Endodermal cell (in vitro differentiated cells): ENCODE data around the gene ECI2. TPM values are rescaled to one million over a fixed set of nuclear protein-coding genes. Genes with fewer than 3 reads are reported as not detected.
"Not testable (repeated sequence)": the region's sequence is repeated elsewhere in the genome, so short reads cannot be mapped to it uniquely, and the experiment has no call there.

Experiments
- DNase-seq: peaks from one replicate; pipeline ENCODE4 v3.0.0-alpha.2; 2017
- H3K27ac ChIP-seq: 2 replicates; pipeline ENCODE4 v1.5.1; 2013; ENCODE audit warnings: mild to moderate bottlenecking, low read depth, low read length, moderate library complexity
- H3K27me3 ChIP-seq: 2 replicates; pipeline ENCODE4 v1.6.1; 2013; ENCODE audit warnings: mild to moderate bottlenecking, low read length, moderate library complexity; ENCODE audit not compliant: insufficient read depth, control insufficient read depth, poor library complexity, severe bottlenecking
- H3K36me3 ChIP-seq: 2 replicates; pipeline ENCODE4 v1.7.0; 2013; ENCODE audit warnings: mild to moderate bottlenecking, low read length, moderate library complexity; ENCODE audit not compliant: control insufficient read depth, insufficient read depth
- H3K4me1 ChIP-seq: one replicate; pipeline ENCODE4 v1.7.0; 2013; ENCODE audit warnings: low read length; ENCODE audit not compliant: control insufficient read depth, insufficient read depth
- H3K4me3 ChIP-seq: 2 replicates; pipeline ENCODE4 v1.5.1; 2013; ENCODE audit warnings: mild to moderate bottlenecking, low read length, moderate library complexity
- H3K9ac ChIP-seq: 2 replicates; pipeline ENCODE4 v1.6.1; 2013; ENCODE audit warnings: mild to moderate bottlenecking, low read length, moderate library complexity; ENCODE audit not compliant: poor library complexity, severe bottlenecking; ENCODE audit errors: extremely low read depth
- H3K9me3 ChIP-seq: 2 replicates; pipeline ENCODE4 v1.6.1; 2013; ENCODE audit warnings: mild to moderate bottlenecking, low read length, moderate library complexity; ENCODE audit not compliant: control insufficient read depth
- H3K27ac Mint-ChIP-seq: 2 replicates; pipeline ENCODE4 v1.8.0; 2020; ENCODE audit warnings: mixed read lengths
- H3K27me3 Mint-ChIP-seq: 2 replicates; pipeline ENCODE4 v1.8.0; 2021; ENCODE audit warnings: mild to moderate bottlenecking, mixed read lengths; ENCODE audit not compliant: insufficient read depth
- H3K36me3 Mint-ChIP-seq: 2 replicates; pipeline ENCODE4 v1.8.0; 2020; ENCODE audit warnings: low read depth, mixed read lengths
- H3K4me1 Mint-ChIP-seq: 2 replicates; pipeline ENCODE4 v1.8.0; 2020; ENCODE audit warnings: mixed read lengths
- H3K4me3 Mint-ChIP-seq: 2 replicates; pipeline ENCODE4 v1.8.0; 2020; ENCODE audit warnings: mild to moderate bottlenecking, moderate library complexity, mixed read lengths
- H3K9me3 Mint-ChIP-seq: 2 replicates; pipeline ENCODE4 v1.8.0; 2020; ENCODE audit warnings: mild to moderate bottlenecking, mixed read lengths
- CTCF ChIP-seq: fragments of 200-600 bp; sonication (generic); conservative IDR thresholded peaks from 2 replicates; pipeline ENCODE4 v1.5.0; 2021; ENCODE audit warnings: antibody characterized with exemption, mild to moderate bottlenecking
- WGBS, 2 experiments: methylation state at CpG; one replicate each; pipeline versions ENCODE4 v1.1.5 to v1.1.7; 2013; ENCODE audit warnings: missing lambda C conversion rate in 2 of 2, mixed read lengths in 1 of 2; ENCODE audit not compliant: insufficient coverage in 1 of 2, insufficient read length in 1 of 2; 5-methylcytosine and 5-hydroxymethylcytosine counted together
- total RNA-seq, 2 donors: library from RNA; stranded (reverse); fragmentation: NEBNext Ultra II Directional in 1 of 2; extraction: Animal tissue kit (Norgen Biotek cat#: 25700) in 1 of 2; gene quantifications; 2 replicates in 1 of 2; 3 replicates in 1 of 2; pipeline ENCODE4 v1.2.1, GENCODE V29; 2021

Gene ECI2
- total RNA-seq, 2 donors from 2014 or later: 40.4 to 58.2 TPM

- H3K9me3 ChIP-seq: no peaks in the 10 kb centered on the region
- no peak overlapping the region for H3K4me3 ChIP-seq
- H3K4me1 ChIP-seq: no peaks in the 10 kb centered on the region
- DNase-seq: no peak
- no peaks in the 10 kb centered on the region for H3K27me3 ChIP-seq
- H3K4me3 Mint-ChIP-seq: no peak overlapping the region
- H3K9me3 Mint-ChIP-seq: no peaks in the 10 kb centered on the region
- H3K27ac Mint-ChIP-seq: no peak overlapping the region
- H3K36me3 Mint-ChIP-seq: peaks cover 17% of the 10 kb centered on the region
- H3K27ac ChIP-seq: no peak overlapping the region
- H3K27me3 Mint-ChIP-seq: no peaks in the 10 kb centered on the region
- H3K9ac ChIP-seq: no peak overlapping the region
- H3K36me3 ChIP-seq: peaks cover 20% of the 10 kb centered on the region
- no peaks in the 10 kb centered on the region for H3K4me1 Mint-ChIP-seq
- 93 to 100% methylated on average over 2 to 3 of the region's 3 CpGs for WGBS, 2 experiments
- TF ChIP-seq CTCF: no peak
Observed at GRCh38 chr6:4112366-4112765, 23.0 kb downstream of the ECI2 start.

GRCh38 chr6:4109363-4109815, 26.0 kb downstream of the ECI2 start:
- H3K9me3 ChIP-seq, H3K27ac ChIP-seq, H3K4me3 ChIP-seq, H3K9ac ChIP-seq, H3K4me3 Mint-ChIP-seq, H3K36me3 Mint-ChIP-seq, H3K4me1 ChIP-seq, H3K9me3 Mint-ChIP-seq, DNase-seq, H3K27ac Mint-ChIP-seq, H3K27me3 ChIP-seq, H3K27me3 Mint-ChIP-seq, H3K36me3 ChIP-seq, H3K4me1 Mint-ChIP-seq: not testable (repeated sequence)
- WGBS, 2 experiments: 88 to 100% methylated on average over 2 to 4 of the region's 4 CpGs

GRCh38 chr6:4108561-4109093, 26.7 kb downstream of the ECI2 start:
- Mint-ChIP-seq H3K9me3 (no peaks in the 10 kb centered on the region), H3K36me3 (no peaks in the 10 kb centered on the region), H3K27me3 (no peaks in the 10 kb centered on the region), H3K4me1 (peaks cover 10% of the 10 kb centered on the region), H3K4me3 (no peak overlapping the region), H3K27ac (no peak overlapping the region)
- no peak for TF ChIP-seq CTCF
- no peaks in the 10 kb centered on the region for H3K36me3 ChIP-seq
- no peaks in the 10 kb centered on the region for H3K27me3 ChIP-seq
- no peak overlapping the region for H3K27ac ChIP-seq
- H3K9ac ChIP-seq: no peak overlapping the region
- no peaks in the 10 kb centered on the region for H3K4me1 ChIP-seq
- no peak overlapping the region for H3K4me3 ChIP-seq
- H3K9me3 ChIP-seq: no peaks in the 10 kb centered on the region
- 89 to 91% methylated on average over 8 to 9 of the region's 9 CpGs for WGBS, 2 experiments
- no peak for DNase-seq

- no peak overlapping the region for H3K27ac Mint-ChIP-seq
- WGBS, 2 experiments: 96 to 100% methylated on average over 1 to 2 of the region's 2 CpGs
Observed at GRCh38 chr6:4107873-4108272, 27.5 kb downstream of the ECI2 start.

More at GRCh38 chr6:4107873-4108272, 27.5 kb downstream of the ECI2 start:
- Mint-ChIP-seq H3K9me3 (no peaks in the 10 kb centered on the region), H3K4me1 (peaks cover 15% of the 10 kb centered on the region), H3K27me3 (no peaks in the 10 kb centered on the region), H3K4me3 (no peak overlapping the region), H3K36me3 (no peaks in the 10 kb centered on the region)
- DNase-seq: no peak
- H3K9ac ChIP-seq: no peak overlapping the region
- no peak for TF ChIP-seq CTCF
- H3K36me3 ChIP-seq: no peaks in the 10 kb centered on the region
- no peak overlapping the region for H3K4me3 ChIP-seq
- H3K27me3 ChIP-seq: no peaks in the 10 kb centered on the region
- H3K27ac ChIP-seq: no peak overlapping the region
- H3K9me3 ChIP-seq: no peaks in the 10 kb centered on the region
- H3K4me1 ChIP-seq: no peaks in the 10 kb centered on the region
